ENCODE results near the gene KLC3.

KLC3 gene

DNA sequence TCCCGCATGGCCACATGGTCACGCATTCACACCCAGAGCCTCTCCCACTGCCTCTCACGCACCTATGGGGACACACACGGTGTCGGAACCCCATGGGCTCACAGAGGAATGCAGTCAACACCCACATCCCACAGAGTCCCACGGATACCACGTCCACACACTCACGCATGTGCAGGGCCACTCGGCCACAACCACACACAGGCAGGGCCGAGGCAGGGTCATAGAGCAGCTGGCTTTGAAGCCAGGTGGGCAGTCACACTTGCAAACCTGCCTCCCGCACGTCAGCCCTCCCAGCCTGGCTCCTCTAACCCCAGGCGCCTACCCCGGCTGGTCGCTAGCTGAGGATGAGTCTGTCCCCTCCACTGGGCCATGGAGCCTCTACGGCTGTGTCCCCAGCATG is 21.7 kb downstream of the KLC3 start:
- Mint-ChIP-seq H3K4me3 (no peak overlapping the region), H3K9me3 (no peaks in the 10 kb centered on the region), H3K27ac (no peak overlapping the region), H3K36me3 (ENCODE audit: low read depth) (peaks cover 50% of the 10 kb centered on the region), H3K27me3 (ENCODE audit: low read depth, poor library complexity) (peaks cover 2% of the 10 kb centered on the region), H3K4me1 (peaks cover 13% of the 10 kb centered on the region)
- TF ChIP-seq, protein P1, sequence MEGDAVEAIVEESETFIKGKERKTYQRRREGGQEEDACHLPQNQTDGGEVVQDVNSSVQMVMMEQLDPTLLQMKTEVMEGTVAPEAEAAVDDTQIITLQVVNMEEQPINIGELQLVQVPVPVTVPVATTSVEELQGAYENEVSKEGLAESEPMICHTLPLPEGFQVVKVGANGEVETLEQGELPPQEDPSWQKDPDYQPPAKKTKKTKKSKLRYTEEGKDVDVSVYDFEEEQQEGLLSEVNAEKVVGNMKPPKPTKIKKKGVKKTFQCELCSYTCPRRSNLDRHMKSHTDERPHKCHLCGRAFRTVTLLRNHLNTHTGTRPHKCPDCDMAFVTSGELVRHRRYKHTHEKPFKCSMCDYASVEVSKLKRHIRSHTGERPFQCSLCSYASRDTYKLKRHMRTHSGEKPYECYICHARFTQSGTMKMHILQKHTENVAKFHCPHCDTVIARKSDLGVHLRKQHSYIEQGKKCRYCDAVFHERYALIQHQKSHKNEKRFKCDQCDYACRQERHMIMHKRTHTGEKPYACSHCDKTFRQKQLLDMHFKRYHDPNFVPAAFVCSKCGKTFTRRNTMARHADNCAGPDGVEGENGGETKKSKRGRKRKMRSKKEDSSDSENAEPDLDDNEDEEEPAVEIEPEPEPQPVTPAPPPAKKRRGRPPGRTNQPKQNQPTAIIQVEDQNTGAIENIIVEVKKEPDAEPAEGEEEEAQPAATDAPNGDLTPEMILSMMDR (IDR thresholded peaks at IDR 0.05) = no peak
- DNase-seq = no peak

DNA sequence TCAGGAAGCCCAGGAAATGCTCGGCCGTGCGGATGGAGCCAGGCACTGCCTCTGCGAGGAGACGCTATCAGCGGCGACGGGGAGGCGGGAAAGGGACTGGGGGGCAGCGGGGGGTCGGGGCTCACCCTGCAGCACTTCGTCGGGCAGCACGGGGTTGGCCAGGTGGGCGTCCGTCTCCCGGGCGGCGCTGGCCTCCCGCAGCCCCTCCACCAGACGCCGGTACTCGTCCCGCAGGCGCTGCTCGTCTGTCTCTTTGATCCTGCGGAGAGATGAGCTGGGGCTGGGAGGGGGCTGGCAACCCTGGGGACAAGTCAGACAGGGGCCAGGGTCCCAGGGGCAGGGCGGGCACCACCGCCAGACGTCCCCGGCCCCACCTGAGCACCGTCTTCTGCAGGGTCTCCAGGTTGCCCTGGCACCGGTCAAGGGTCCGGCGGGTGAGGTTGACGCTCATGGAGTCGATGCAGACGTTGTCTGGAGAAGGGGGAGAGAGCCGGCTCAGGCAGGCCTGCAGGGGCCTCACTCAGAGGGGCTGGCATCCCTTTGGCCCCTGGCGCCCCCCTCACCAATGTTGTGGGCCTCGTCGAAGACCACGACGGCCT is 23.4 kb downstream of the KLC3 start:
- no peak for DNase-seq
- Mint-ChIP-seq H3K36me3 (ENCODE audit: low read depth) (peaks cover 39% of the 10 kb centered on the region), H3K27ac (no peak overlapping the region), H3K9me3 (no peaks in the 10 kb centered on the region), H3K4me3 (no peak overlapping the region), H3K4me1 (peaks cover 12% of the 10 kb centered on the region), H3K27me3 (ENCODE audit: low read depth, poor library complexity) (no peaks in the 10 kb centered on the region)
- TF ChIP-seq, protein P1 (IDR thresholded peaks at IDR 0.05) = no peak

DNA sequence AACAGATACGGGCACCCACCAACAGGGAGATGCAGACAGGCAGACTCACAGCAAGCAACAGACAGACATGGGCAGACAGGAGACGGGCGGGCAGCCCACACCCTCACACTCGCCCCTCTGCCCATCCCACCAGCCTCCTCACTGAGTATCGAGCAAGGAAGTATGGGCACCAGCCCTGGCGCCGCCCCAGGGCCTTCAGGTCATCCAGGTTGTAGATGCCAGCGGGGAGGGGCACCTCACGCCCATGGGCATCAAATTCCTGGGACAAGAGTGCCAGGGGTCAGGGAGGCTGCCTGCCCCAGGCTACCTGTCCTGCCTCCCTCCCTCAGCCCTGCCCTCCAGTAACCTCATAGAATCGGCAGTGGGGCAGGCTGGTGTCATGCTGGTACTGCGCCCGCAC is 24.1 kb downstream of the KLC3 start:
- peaks cover 33% of the 10 kb centered on the region for H3K36me3 Mint-ChIP-seq (ENCODE audit: low read depth)
- no peaks in the 10 kb centered on the region for H3K9me3 Mint-ChIP-seq
- no peak overlapping the region for H3K4me3 Mint-ChIP-seq
- TF ChIP-seq, protein P1 (IDR thresholded peaks at IDR 0.05) = no peak
- no peaks in the 10 kb centered on the region for H3K27me3 Mint-ChIP-seq (ENCODE audit: low read depth, poor library complexity)
- H3K4me1 Mint-ChIP-seq = peaks cover 12% of the 10 kb centered on the region
- DNase-seq = no peak
- peak overlapping the region; percentile 70 for H3K27ac Mint-ChIP-seq

DNA sequence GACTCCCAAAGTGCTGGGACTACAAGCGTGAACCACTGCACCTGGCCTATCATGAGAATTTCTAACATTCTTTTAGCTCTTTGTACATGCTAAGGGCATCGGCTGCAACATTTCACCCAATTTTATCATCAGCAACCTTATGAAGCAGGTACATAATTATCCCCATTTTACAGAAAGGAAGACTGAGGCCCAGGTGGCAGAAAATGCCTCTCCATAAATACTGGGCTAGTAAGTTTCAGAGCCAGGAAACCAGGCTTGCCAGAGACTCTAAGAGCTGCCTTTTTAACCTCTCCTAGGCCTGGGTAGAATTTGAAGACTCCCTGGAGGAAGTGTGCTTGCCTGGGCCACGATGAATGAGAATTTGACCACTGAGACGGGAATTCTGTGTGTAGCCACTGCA is 27.6 kb downstream of the KLC3 start:
- TF ChIP-seq, protein P1 (IDR thresholded peaks at IDR 0.05) = no peak
- peaks cover 25% of the 10 kb centered on the region for H3K4me1 Mint-ChIP-seq
- H3K9me3 Mint-ChIP-seq = no peaks in the 10 kb centered on the region
- no peak for DNase-seq
- peak overlapping the region; percentile 43 for H3K4me3 Mint-ChIP-seq
- peaks cover 14% of the 10 kb centered on the region for H3K36me3 Mint-ChIP-seq (ENCODE audit: low read depth)
- peaks cover 7% of the 10 kb centered on the region for H3K27me3 Mint-ChIP-seq (ENCODE audit: low read depth, poor library complexity)
- H3K27ac Mint-ChIP-seq = no peak overlapping the region

DNA sequence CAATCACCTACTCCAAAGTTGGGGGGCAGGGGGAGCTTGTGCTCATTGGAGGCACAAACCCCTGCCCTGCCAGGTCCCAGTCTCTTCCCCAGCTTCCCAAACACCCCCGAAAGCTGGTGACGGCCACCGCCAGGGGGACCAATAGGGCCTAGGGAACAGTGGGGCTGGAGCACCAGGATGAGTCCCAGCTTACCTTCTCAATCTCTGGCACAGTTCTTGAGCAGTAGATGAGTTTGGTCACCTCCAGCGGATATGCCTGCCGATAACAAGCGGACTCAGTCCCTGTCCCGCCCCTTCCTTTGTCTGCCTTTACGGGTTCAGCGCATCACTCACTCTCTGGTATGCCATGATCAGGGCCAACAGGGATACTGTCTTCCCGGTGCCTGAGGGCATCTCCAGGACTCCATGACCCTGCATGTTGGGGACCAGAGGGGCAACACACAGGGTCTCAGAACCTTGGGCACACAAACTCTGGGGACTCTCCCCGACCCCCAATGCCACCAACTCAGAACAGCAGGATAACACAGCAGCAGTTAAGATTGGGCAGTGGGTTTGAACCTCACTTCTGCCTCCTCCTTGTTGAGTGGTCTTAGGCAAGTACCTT is 28.3 kb downstream of the KLC3 start:
- no peak for DNase-seq
- no peaks in the 10 kb centered on the region for H3K9me3 Mint-ChIP-seq
- peaks cover 14% of the 10 kb centered on the region for H3K36me3 Mint-ChIP-seq (ENCODE audit: low read depth)
- TF ChIP-seq, protein P1 (IDR thresholded peaks at IDR 0.05) = no peak
- peak overlapping the region; percentile 75 for H3K4me3 Mint-ChIP-seq
- H3K27ac Mint-ChIP-seq = no peak overlapping the region
- H3K27me3 Mint-ChIP-seq (ENCODE audit: low read depth, poor library complexity) = peaks cover 7% of the 10 kb centered on the region
- H3K4me1 Mint-ChIP-seq = peaks cover 30% of the 10 kb centered on the region

Measured in nephron progenitor cell (in vitro differentiated cells).